IMR-90 (cell line): ENCODE measurements around the gene SLC40A1. TPM values are rescaled to one million over a fixed set of nuclear protein-coding genes. Genes with fewer than 3 reads are reported as not detected.

Experiments
- ATAC-seq: fragments of 200-7000 bp; cut with Tn5 transposase; 2 replicates; pipeline ENCODE4 v1.9.1; 2020; ENCODE audit warnings: low read depth, mild to moderate bottlenecking, moderate library complexity
- BruUV-seq: library from RNA; stranded (reverse); fragments of 400-500 nt; replicated peaks from 2 replicates; lab custom pipeline; 2021; lab: Mats Ljungman, UMichigan
- CTCF ChIA-PET: fragments of 300-600 bp; formaldehyde crosslinking; extraction: SDS; loops from one replicate; lab custom pipeline; 2021; ENCODE audit warnings: antibody characterized with exemption; lab: Yijun Ruan, JAX
- POLR2A ChIA-PET: fragments of 300-600 bp; sonication (Branson Sonifier 250); formaldehyde crosslinking; loops from one replicate; lab custom pipeline; 2022; ENCODE audit warnings: antibody characterized with exemption; ENCODE audit not compliant: unreplicated experiment; lab: Charles Lee
- DNase-seq: peaks from one replicate; pipeline ENCODE4 v3.0.0; 2013
- H2AFZ ChIP-seq: replicated peaks from 2 replicates; pipeline ENCODE3; 2013; ENCODE audit warnings: low read length, mild to moderate bottlenecking; ENCODE audit not compliant: poor library complexity
- H2AK5ac ChIP-seq: 2 replicates; pipeline ENCODE4 v1.6.1; 2013; ENCODE audit warnings: low read depth, low read length, inconsistent platforms
- H2AK9ac ChIP-seq: replicated peaks from 2 replicates; pipeline ENCODE3; 2013; ENCODE audit warnings: mild to moderate bottlenecking, low read depth, low read length, moderate library complexity; ENCODE audit not compliant: poor library complexity
- H2BK120ac ChIP-seq: 2 replicates; pipeline ENCODE4 v1.6.1; 2013; ENCODE audit warnings: low read depth, low read length, inconsistent platforms
- H2BK15ac ChIP-seq: 3 replicates; pipeline ENCODE4 v1.6.1; 2013; ENCODE audit warnings: low read depth, low read length, inconsistent platforms
- H2BK20ac ChIP-seq: 2 replicates; pipeline ENCODE4 v1.6.1; 2013; ENCODE audit warnings: low read depth, mild to moderate bottlenecking, inconsistent platforms, low read length, moderate library complexity
- H2BK5ac ChIP-seq: 2 replicates; pipeline ENCODE4 v1.6.1; 2013; ENCODE audit warnings: mild to moderate bottlenecking, low read depth, low read length, inconsistent platforms; ENCODE audit not compliant: poor library complexity, severe bottlenecking
- H3K14ac ChIP-seq: replicated peaks from 2 replicates; pipeline ENCODE4 v1.6.1; 2013; ENCODE audit warnings: low read depth, low read length, inconsistent platforms
- H3K18ac ChIP-seq: 2 replicates; pipeline ENCODE4 v1.6.1; 2013; ENCODE audit warnings: low read depth, low read length, control low read depth
- H3K23ac ChIP-seq: 2 replicates; pipeline ENCODE4 v1.6.1; 2013; ENCODE audit warnings: low read depth, low read length, inconsistent platforms
- H3K27ac ChIP-seq: 2 replicates; pipeline ENCODE4 v1.5.1; 2013; ENCODE audit warnings: mild to moderate bottlenecking, control low read depth, low read length; ENCODE audit not compliant: insufficient read depth
- H3K27me3 ChIP-seq: 2 replicates; pipeline ENCODE4 v1.6.1; 2013; ENCODE audit warnings: low read length; ENCODE audit not compliant: control insufficient read depth, insufficient read depth
- H3K36me3 ChIP-seq: 2 replicates; pipeline ENCODE4 v1.6.1; 2013; ENCODE audit warnings: low read length, mixed read lengths; ENCODE audit not compliant: control insufficient read depth, insufficient read depth
- H3K4ac ChIP-seq: 2 replicates; pipeline ENCODE4 v1.6.1; 2013; ENCODE audit warnings: low read depth, low read length, inconsistent platforms
- H3K4me1 ChIP-seq: 2 replicates; pipeline ENCODE4 v1.6.1; 2013; ENCODE audit warnings: low read length, mixed read lengths; ENCODE audit not compliant: control insufficient read depth, insufficient read depth
- H3K4me2 ChIP-seq: 2 replicates; pipeline ENCODE4 v1.6.1; 2013; ENCODE audit warnings: low read depth, mild to moderate bottlenecking, control low read depth, low read length, moderate library complexity
- H3K4me3 ChIP-seq: 2 replicates; pipeline ENCODE4 v1.5.1; 2013; ENCODE audit warnings: low read depth, mild to moderate bottlenecking, control low read depth, low read length, moderate library complexity; ENCODE audit not compliant: insufficient read depth
- H3K56ac ChIP-seq: 2 replicates; pipeline ENCODE4 v1.6.1; 2013; ENCODE audit warnings: low read length, inconsistent platforms; ENCODE audit not compliant: insufficient read depth; ENCODE audit errors: extremely low read depth
- H3K79me1 ChIP-seq, 2 experiments: 2 replicates each; pipeline ENCODE4 v1.6.1; 2013; ENCODE audit warnings: low read length in 2 of 2, inconsistent platforms in 1 of 2, low read depth in 1 of 2
- H3K9ac ChIP-seq: 2 replicates; pipeline ENCODE4 v1.6.1; 2013; ENCODE audit warnings: low read depth, low read length, control low read depth
- H3K9me1 ChIP-seq: 2 replicates; pipeline ENCODE4 v1.6.1; 2013; ENCODE audit warnings: low read length, inconsistent platforms; ENCODE audit not compliant: insufficient read depth
- H3K9me3 ChIP-seq: 2 replicates; pipeline ENCODE4 v1.6.1; 2013; ENCODE audit warnings: low read length; ENCODE audit not compliant: control insufficient read depth, insufficient read depth
- H4K20me1 ChIP-seq: 2 replicates; pipeline ENCODE4 v1.6.1; 2013; ENCODE audit warnings: low read length, inconsistent platforms; ENCODE audit not compliant: insufficient read depth
- H4K5ac ChIP-seq: 2 replicates; pipeline ENCODE4 v1.6.1; 2013; ENCODE audit warnings: mild to moderate bottlenecking, low read depth, low read length, control low read depth
- H4K8ac ChIP-seq, 2 experiments: 2 replicates each; pipeline ENCODE4 v1.6.1; 2013; ENCODE audit warnings: low read depth in 2 of 2, low read length in 2 of 2, control low read depth in 1 of 2, inconsistent platforms in 1 of 2
- H4K91ac ChIP-seq: 2 replicates; pipeline ENCODE4 v1.6.1; 2013; ENCODE audit warnings: low read depth, low read length, inconsistent platforms; ENCODE audit not compliant: insufficient read depth
- BHLHE40 ChIP-seq: fragments of 150-350 bp; IDR thresholded peaks from 2 replicates; pipeline ENCODE4 v1.6.1; 2016; ENCODE audit warnings: mild to moderate bottlenecking, low read depth, low read length
- CEBPB ChIP-seq: IDR thresholded peaks from 2 replicates; pipeline ENCODE4 v1.6.1; 2012; ENCODE audit warnings: low read depth, low read length, improper control_type of control experiment
- CHD1 ChIP-seq: IDR thresholded peaks from 2 replicates; pipeline ENCODE4 v1.6.1; 2012; ENCODE audit warnings: low read depth, low read length, improper control_type of control experiment
- FOS ChIP-seq: fragments of 150-350 bp; IDR thresholded peaks from 2 replicates; pipeline ENCODE4 v1.6.1; 2016; ENCODE audit warnings: low read depth, low read length
- MAFK ChIP-seq: IDR thresholded peaks from 2 replicates; pipeline ENCODE4 v1.6.1; 2012; ENCODE audit warnings: low read depth, low read length, improper control_type of control experiment
- MAZ ChIP-seq: IDR thresholded peaks from 2 replicates; pipeline ENCODE4 v1.6.1; 2012; ENCODE audit warnings: low read depth, mild to moderate bottlenecking, low read length, improper control_type of control experiment, moderate library complexity, borderline replicate concordance
- MXI1 ChIP-seq: IDR thresholded peaks from 2 replicates; pipeline ENCODE4 v1.6.1; 2012; ENCODE audit warnings: low read depth, mild to moderate bottlenecking, low read length, moderate library complexity, borderline replicate concordance
- NFE2L2 ChIP-seq: fragments of 150-350 bp; IDR thresholded peaks from 2 replicates; pipeline ENCODE4 v1.6.1; 2016; ENCODE audit warnings: low read depth, mild to moderate bottlenecking, low read length
- POLR2A ChIP-seq: IDR thresholded peaks from 2 replicates; pipeline ENCODE4 v1.6.1; 2012; ENCODE audit warnings: mild to moderate bottlenecking, low read depth, low read length
- RAD21 ChIP-seq: IDR thresholded peaks from 2 replicates; pipeline ENCODE4 v1.6.1; 2012; ENCODE audit warnings: low read length, improper control_type of control experiment
- RCOR1 ChIP-seq: IDR thresholded peaks from 2 replicates; pipeline ENCODE4 v1.6.1; 2012; ENCODE audit warnings: mild to moderate bottlenecking, low read length, improper control_type of control experiment; ENCODE audit not compliant: insufficient replicate concordance
- RFX5 ChIP-seq: IDR thresholded peaks from 2 replicates; pipeline ENCODE4 v1.8.0; 2012; ENCODE audit warnings: low read depth, mild to moderate bottlenecking, low read length, moderate library complexity
- SMC3 ChIP-seq: fragments of 150-350 bp; IDR thresholded peaks from 2 replicates; pipeline ENCODE4 v1.6.1; 2016; ENCODE audit warnings: low read depth, mild to moderate bottlenecking, antibody characterized with exemption, low read length, moderate library complexity
- WGBS, 2 experiments: methylation state at CpG; one replicate each; pipeline versions ENCODE4 v1.1.5 to v1.1.7; 2013; ENCODE audit warnings: missing lambda C conversion rate in 2 of 2; ENCODE audit not compliant: insufficient read length in 1 of 2; ENCODE audit errors: extremely low coverage in 2 of 2; 5-methylcytosine and 5-hydroxymethylcytosine counted together
- dilution Hi-C: fragments of 300-500 bp; cut with HindIII; formaldehyde crosslinking; loops from one replicate; pipeline ENCODE4 v1.14.3; 2018; ENCODE audit warnings: low sequenced_read_pairs; ENCODE audit not compliant: unreplicated experiment
- in situ Hi-C: fragments of 300-500 bp; cut with MboI; formaldehyde crosslinking; loops from 3 replicates; pipeline ENCODE4 v1.14.3; 2019; ENCODE audit warnings: low sequenced_read_pairs, inconsistent platforms, mixed read lengths
- intact Hi-C: fragments of 100-400 bp; cut with micrococcal nuclease; formaldehyde crosslinking; loops from 2 replicates; pipeline ENCODE4 v1.10.0; 2022
- polyA plus RNA-seq, 3 experiments: library from polyadenylated mRNA; depleted of rRNA; stranded (reverse); fragments of >200 nt; gene quantifications; 2 replicates each; pipeline ENCODE4 v1.2.3, GENCODE V29; 2012; ENCODE audit warnings: low replicate concordance in 1 of 3
- total RNA-seq: library from RNA; depleted of rRNA; stranded (reverse); fragments of >200 nt; gene quantifications from 2 replicates; pipeline ENCODE4 v1.2.3, GENCODE V29; 2012
- TF ChIP-seq, protein P1 (sequence below): conservative IDR thresholded peaks from 2 replicates; pipeline ENCODE4 v1.5.1; 2012; ENCODE audit warnings: mild to moderate bottlenecking, low read depth, low read length, improper control_type of control experiment
- TF ChIP-seq, protein P2 (sequence below): fragments of 150-350 bp; IDR thresholded peaks from 2 replicates; pipeline ENCODE4 v1.6.1; 2016; ENCODE audit warnings: low read depth, mild to moderate bottlenecking, low read length, moderate library complexity, borderline replicate concordance

The SLC40A1 gene
- total and polyA plus RNA-seq, 2 of the 4 experiments (the other 2 are of a cell fraction), result 1.5 to 5.0 TPM

DNA sequence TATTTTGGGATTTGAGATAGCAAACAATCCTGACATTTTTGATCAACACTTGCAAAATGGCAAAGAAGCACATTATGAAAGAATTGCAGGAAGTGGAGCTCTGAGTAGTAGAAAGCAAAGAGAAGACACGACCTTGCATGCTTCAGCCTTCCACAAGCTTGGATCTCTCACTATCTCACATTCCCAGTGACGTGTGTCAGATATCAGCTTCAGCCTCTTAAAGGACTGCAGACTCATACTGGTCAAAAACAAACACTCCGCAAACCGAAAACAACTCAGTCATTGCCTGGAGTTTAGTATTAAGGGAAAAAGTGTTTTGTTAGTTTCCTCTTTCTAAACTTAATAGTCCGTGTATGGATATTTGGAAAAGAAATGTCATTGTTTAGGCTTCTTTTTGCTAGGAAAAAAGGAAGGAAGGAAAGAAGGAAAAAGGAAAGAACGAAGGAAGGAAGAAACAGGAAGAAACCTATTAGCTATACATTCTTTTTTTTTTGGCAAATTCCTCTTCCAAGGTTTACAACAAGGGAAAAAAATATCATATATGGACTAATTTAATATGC is 32.6 kb upstream of the SLC40A1 start (continued):
- TF ChIP-seq MXI1 (0 out of 2 replicates have a peak, but pooled peaks have one; percentile 29), RCOR1 (no peak)

DNA sequence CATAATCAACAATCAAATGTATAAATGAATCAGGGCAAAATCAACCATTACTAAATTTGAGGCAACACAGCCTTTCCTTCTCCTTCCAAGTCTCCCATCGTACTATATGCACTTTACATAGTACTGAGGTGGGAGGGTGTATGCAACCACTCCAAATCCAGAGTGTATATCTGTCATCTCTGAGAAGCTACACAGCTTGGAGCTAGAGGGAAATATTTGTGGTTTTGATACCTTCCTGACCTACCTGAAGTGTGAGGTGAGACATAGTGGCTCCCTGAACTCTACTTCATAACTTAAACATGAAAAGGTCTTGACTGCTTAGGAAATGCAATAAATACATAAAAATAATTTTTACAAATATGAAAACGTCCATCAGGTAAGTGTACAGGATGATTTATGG is 30.1 kb upstream of the SLC40A1 start:
- no peaks in the 10 kb centered on the region for H3K36me3 ChIP-seq
- ATAC-seq (no peak), DNase-seq (no peak)
- H4K20me1 ChIP-seq, result no peaks in the 10 kb centered on the region
- peak overlapping the region; percentile 0; the same call in 1 of the 2 replicates for H3K4ac ChIP-seq
- H3K4me1 ChIP-seq, result peaks cover 15% of the 10 kb centered on the region
- H4K91ac ChIP-seq, result no peak overlapping the region
- peak overlapping the region; percentile 10; the same call in 1 of the 3 replicates for H2BK15ac ChIP-seq
- 0 out of 2 replicates have a peak overlapping the region, but pooled peaks have one; percentile 43 for H2AK5ac ChIP-seq
- H4K5ac ChIP-seq, result 0 out of 2 replicates have a peak overlapping the region, but pooled peaks have one; percentile 30
- H2AK9ac ChIP-seq, result no peak overlapping the region
- H3K79me1 ChIP-seq, result no peaks in the 10 kb centered on the region
- POLR2A ChIA-PET, result no interaction called here
- H3K9me1 ChIP-seq, result peaks cover 3% of the 10 kb centered on the region; the same call in 1 of the 2 replicates
- dilution Hi-C loops, result no loop called here
- H3K9ac ChIP-seq, result no peak overlapping the region
- no peak overlapping the region for H3K4me2 ChIP-seq
- H3K56ac ChIP-seq, result no peak overlapping the region
- peak overlapping the region; percentile 60 for H3K14ac ChIP-seq
- no peak overlapping the region for H2BK5ac ChIP-seq
- H2BK20ac ChIP-seq, result peak overlapping the region; percentile 11; the same call in 1 of the 2 replicates
- WGBS, 2 experiments, result no CpG with 5 or more reads among the region's 2 CpGs
- H3K27me3 ChIP-seq, result no peaks in the 10 kb centered on the region
- H3K18ac ChIP-seq, result no peak overlapping the region
- intact Hi-C loops, result no loop called here
- no TSS peak for BruUV-seq
- H4K8ac ChIP-seq, result no peak overlapping the region
- H2AFZ ChIP-seq, result no peak overlapping the region
- in situ Hi-C loops, result no loop called here
- no peak overlapping the region for H3K27ac ChIP-seq
- H2BK120ac ChIP-seq, result peak overlapping the region; percentile 8; the same call in 1 of the 2 replicates
- H3K4me3 ChIP-seq, result no peak overlapping the region
- H3K23ac ChIP-seq, result no peak overlapping the region
- CTCF ChIA-PET, result no interaction called here
- no peaks in the 10 kb centered on the region for H3K9me3 ChIP-seq
- no peak for TF ChIP-seq MAFK
- no peak for TF ChIP-seq FOS
- no peak for TF ChIP-seq SMC3
- TF ChIP-seq RAD21, result no peak
- TF ChIP-seq RFX5, result no peak
- no peak for TF ChIP-seq MXI1
- no peak for TF ChIP-seq BHLHE40
- TF ChIP-seq NFE2L2, result no peak
- TF ChIP-seq CHD1, result no peak
- TF ChIP-seq MAZ, result no peak
- no peak for TF ChIP-seq POLR2A
- no peak for TF ChIP-seq RCOR1
- TF ChIP-seq, protein P1, sequence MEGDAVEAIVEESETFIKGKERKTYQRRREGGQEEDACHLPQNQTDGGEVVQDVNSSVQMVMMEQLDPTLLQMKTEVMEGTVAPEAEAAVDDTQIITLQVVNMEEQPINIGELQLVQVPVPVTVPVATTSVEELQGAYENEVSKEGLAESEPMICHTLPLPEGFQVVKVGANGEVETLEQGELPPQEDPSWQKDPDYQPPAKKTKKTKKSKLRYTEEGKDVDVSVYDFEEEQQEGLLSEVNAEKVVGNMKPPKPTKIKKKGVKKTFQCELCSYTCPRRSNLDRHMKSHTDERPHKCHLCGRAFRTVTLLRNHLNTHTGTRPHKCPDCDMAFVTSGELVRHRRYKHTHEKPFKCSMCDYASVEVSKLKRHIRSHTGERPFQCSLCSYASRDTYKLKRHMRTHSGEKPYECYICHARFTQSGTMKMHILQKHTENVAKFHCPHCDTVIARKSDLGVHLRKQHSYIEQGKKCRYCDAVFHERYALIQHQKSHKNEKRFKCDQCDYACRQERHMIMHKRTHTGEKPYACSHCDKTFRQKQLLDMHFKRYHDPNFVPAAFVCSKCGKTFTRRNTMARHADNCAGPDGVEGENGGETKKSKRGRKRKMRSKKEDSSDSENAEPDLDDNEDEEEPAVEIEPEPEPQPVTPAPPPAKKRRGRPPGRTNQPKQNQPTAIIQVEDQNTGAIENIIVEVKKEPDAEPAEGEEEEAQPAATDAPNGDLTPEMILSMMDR, result no peak
- TF ChIP-seq CEBPB, result no peak
- TF ChIP-seq, protein P2, sequence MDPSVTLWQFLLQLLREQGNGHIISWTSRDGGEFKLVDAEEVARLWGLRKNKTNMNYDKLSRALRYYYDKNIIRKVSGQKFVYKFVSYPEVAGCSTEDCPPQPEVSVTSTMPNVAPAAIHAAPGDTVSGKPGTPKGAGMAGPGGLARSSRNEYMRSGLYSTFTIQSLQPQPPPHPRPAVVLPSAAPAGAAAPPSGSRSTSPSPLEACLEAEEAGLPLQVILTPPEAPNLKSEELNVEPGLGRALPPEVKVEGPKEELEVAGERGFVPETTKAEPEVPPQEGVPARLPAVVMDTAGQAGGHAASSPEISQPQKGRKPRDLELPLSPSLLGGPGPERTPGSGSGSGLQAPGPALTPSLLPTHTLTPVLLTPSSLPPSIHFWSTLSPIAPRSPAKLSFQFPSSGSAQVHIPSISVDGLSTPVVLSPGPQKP, result no peak
